Neural cell (in vitro differentiated cells): Measurements from ENCODE around the gene TMEFF2. TPM values are rescaled to one million over a fixed set of nuclear protein-coding genes. Genes with fewer than 3 reads are reported as not detected.

Source experiments
- H2AFZ ChIP-seq: fragments of 200-600, 300-800 bp; sonication (generic), shearing (Covaris generic); 2 replicates; pipeline ENCODE4 v1.6.0; 2014; ENCODE audit warnings: low read depth, mild to moderate bottlenecking, antibody characterized with exemption, low read length, moderate library complexity
- H3F3A ChIP-seq: fragments of 200-600 bp; shearing (Covaris generic); 2 replicates; pipeline ENCODE4 v1.6.1; 2016; ENCODE audit warnings: mild to moderate bottlenecking, moderate library complexity, mixed read lengths, antibody characterized with exemption, low read length; ENCODE audit not compliant: insufficient read depth, poor library complexity, severe bottlenecking
- H3K27ac ChIP-seq: fragments of 200-600, 300-800 bp; sonication (generic), shearing (Covaris generic); 2 replicates; pipeline ENCODE4 v1.5.1; 2014; ENCODE audit warnings: mild to moderate bottlenecking, low read length, moderate library complexity
- H3K27me3 ChIP-seq: fragments of 300-800, 200-600 bp; sonication (generic), shearing (Covaris generic); 2 replicates; pipeline ENCODE4 v1.6.0; 2014; ENCODE audit warnings: mild to moderate bottlenecking, low read depth, low read length, moderate library complexity; ENCODE audit not compliant: insufficient read depth
- H3K36me3 ChIP-seq: fragments of 300-800, 200-600 bp; sonication (generic), shearing (Covaris generic); 2 replicates; pipeline ENCODE4 v1.5.1; 2014; ENCODE audit warnings: mild to moderate bottlenecking, antibody characterized with exemption, low read length, moderate library complexity; ENCODE audit not compliant: insufficient read depth
- H3K4me2 ChIP-seq: fragments of 300-800, 200-600 bp; sonication (generic), shearing (Covaris generic); 2 replicates; pipeline ENCODE4 v1.6.0; 2014; ENCODE audit warnings: mild to moderate bottlenecking, low read length
- H3K4me3 ChIP-seq: fragments of 300-800, 200-600 bp; sonication (generic), shearing (Covaris generic); 2 replicates; pipeline ENCODE4 v1.5.1; 2014; ENCODE audit warnings: mild to moderate bottlenecking, low read length, moderate library complexity
- H3K79me2 ChIP-seq: fragments of 200-600 bp; shearing (Covaris generic); replicated peaks from 2 replicates; pipeline ENCODE4 v1.6.0; 2014; ENCODE audit warnings: mild to moderate bottlenecking, low read length, moderate library complexity; ENCODE audit not compliant: insufficient read depth
- H3K9ac ChIP-seq: fragments of 300-800, 200-600 bp; sonication (generic), shearing (Covaris generic); 2 replicates; pipeline ENCODE4 v1.6.1; 2016; ENCODE audit warnings: mild to moderate bottlenecking, low read length, mixed read lengths
- H3K9me2 ChIP-seq: fragments of 200-600 bp; shearing (Covaris generic); 2 replicates; pipeline ENCODE4 v1.6.1; 2016; ENCODE audit warnings: mild to moderate bottlenecking, low read length, mixed read lengths; ENCODE audit not compliant: insufficient read depth
- H3K9me3 ChIP-seq: fragments of 200-600, 300-800 bp; sonication (generic), shearing (Covaris generic); 2 replicates; pipeline ENCODE4 v1.6.1; 2016; ENCODE audit warnings: mild to moderate bottlenecking, mixed run types, low read length, moderate library complexity, mixed read lengths
- H4K20me1 ChIP-seq: fragments of 200-600 bp; shearing (Covaris generic); 2 replicates; pipeline ENCODE4 v1.6.1; 2016; ENCODE audit warnings: mild to moderate bottlenecking, mixed run types; ENCODE audit not compliant: insufficient read depth
- EP300 ChIP-seq: fragments of 450-650 bp; conservative IDR thresholded peaks from 2 replicates; pipeline ENCODE4 v1.6.1; 2014; ENCODE audit warnings: antibody characterized with exemption, mild to moderate bottlenecking, moderate library complexity; ENCODE audit not compliant: poor library complexity, severe bottlenecking
- EZH2 ChIP-seq: fragments of 200-600, 300-800 bp; shearing (Covaris generic), sonication (generic); IDR thresholded peaks from 2 replicates; pipeline ENCODE4 v1.6.1; 2014; ENCODE audit warnings: antibody characterized with exemption, low read length, borderline replicate concordance, mild to moderate bottlenecking; ENCODE audit not compliant: insufficient read depth, poor library complexity, severe bottlenecking
- MXI1 ChIP-seq: fragments of 450-650 bp; conservative IDR thresholded peaks from 2 replicates; pipeline ENCODE4 v1.6.1; 2014; ENCODE audit warnings: antibody characterized with exemption, mild to moderate bottlenecking; ENCODE audit not compliant: poor library complexity, severe bottlenecking
- POLR2AphosphoS5 ChIP-seq: IDR thresholded peaks from 2 replicates; pipeline ENCODE4 v1.6.1; 2012
- RAD21 ChIP-seq: fragments of 450-650 bp; conservative IDR thresholded peaks from 2 replicates; pipeline ENCODE4 v1.6.1; 2014; ENCODE audit warnings: antibody characterized with exemption, mild to moderate bottlenecking, moderate library complexity
- SMC3 ChIP-seq: fragments of 450-650 bp; conservative IDR thresholded peaks from 2 replicates; pipeline ENCODE4 v1.6.1; 2014; ENCODE audit warnings: antibody characterized with exemption, mild to moderate bottlenecking, moderate library complexity; ENCODE audit not compliant: poor library complexity
- TAF1 ChIP-seq: IDR thresholded peaks from 2 replicates; pipeline ENCODE4 v1.6.1; 2012; ENCODE audit warnings: low read depth
- polyA plus RNA-seq: library from polyadenylated mRNA; depleted of rRNA; stranded (reverse); fragments of >200 nt; gene quantifications from 2 replicates; pipeline ENCODE4 v1.2.3, GENCODE V29; 2014
- TF ChIP-seq, protein P1 (sequence below): IDR thresholded peaks from 2 replicates; pipeline ENCODE4 v1.6.1; 2012; ENCODE audit warnings: borderline replicate concordance
- TF ChIP-seq, protein P2 (sequence below): fragments of 450-650 bp; IDR thresholded peaks from 2 replicates; pipeline ENCODE4 v1.5.1; 2014; ENCODE audit warnings: antibody characterized with exemption, mild to moderate bottlenecking, moderate library complexity; ENCODE audit not compliant: poor library complexity, severe bottlenecking

TMEFF2 gene
- polyA plus RNA-seq, 1 donor from 2014 or later, result 24.6 TPM

DNA sequence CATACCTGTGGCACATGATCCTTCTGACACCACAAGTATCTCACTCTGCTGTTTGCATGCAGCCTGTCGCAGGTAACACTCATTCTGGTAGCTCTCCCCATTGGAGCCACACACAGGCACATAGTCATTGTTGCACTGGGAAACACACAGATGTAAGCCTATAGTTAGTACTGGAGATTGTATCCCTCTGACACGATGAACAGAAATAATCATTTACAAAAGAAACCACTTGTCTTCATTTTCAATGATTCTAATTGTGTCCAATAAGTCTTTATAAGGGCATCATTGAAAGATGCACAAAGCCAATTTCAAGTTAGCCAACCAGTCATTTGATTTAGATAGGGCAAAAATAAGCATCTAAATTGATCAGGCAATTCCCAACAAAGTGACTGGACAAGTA, 10.4 kb downstream of the TMEFF2 start:
- H2AFZ ChIP-seq, result no peak overlapping the region
- no peak overlapping the region for H3K4me3 ChIP-seq
- no peaks in the 10 kb centered on the region for H3K79me2 ChIP-seq
- H3K9ac ChIP-seq, result no peak overlapping the region
- no peaks in the 10 kb centered on the region for H3K9me2 ChIP-seq
- H3F3A ChIP-seq, result no peaks in the 10 kb centered on the region
- TF ChIP-seq RAD21, result no peak
- TF ChIP-seq, protein P1, sequence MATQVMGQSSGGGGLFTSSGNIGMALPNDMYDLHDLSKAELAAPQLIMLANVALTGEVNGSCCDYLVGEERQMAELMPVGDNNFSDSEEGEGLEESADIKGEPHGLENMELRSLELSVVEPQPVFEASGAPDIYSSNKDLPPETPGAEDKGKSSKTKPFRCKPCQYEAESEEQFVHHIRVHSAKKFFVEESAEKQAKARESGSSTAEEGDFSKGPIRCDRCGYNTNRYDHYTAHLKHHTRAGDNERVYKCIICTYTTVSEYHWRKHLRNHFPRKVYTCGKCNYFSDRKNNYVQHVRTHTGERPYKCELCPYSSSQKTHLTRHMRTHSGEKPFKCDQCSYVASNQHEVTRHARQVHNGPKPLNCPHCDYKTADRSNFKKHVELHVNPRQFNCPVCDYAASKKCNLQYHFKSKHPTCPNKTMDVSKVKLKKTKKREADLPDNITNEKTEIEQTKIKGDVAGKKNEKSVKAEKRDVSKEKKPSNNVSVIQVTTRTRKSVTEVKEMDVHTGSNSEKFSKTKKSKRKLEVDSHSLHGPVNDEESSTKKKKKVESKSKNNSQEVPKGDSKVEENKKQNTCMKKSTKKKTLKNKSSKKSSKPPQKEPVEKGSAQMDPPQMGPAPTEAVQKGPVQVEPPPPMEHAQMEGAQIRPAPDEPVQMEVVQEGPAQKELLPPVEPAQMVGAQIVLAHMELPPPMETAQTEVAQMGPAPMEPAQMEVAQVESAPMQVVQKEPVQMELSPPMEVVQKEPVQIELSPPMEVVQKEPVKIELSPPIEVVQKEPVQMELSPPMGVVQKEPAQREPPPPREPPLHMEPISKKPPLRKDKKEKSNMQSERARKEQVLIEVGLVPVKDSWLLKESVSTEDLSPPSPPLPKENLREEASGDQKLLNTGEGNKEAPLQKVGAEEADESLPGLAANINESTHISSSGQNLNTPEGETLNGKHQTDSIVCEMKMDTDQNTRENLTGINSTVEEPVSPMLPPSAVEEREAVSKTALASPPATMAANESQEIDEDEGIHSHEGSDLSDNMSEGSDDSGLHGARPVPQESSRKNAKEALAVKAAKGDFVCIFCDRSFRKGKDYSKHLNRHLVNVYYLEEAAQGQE, result no peak
- TF ChIP-seq EP300, result no peak
- no peak for TF ChIP-seq MXI1
- TF ChIP-seq POLR2AphosphoS5, result no peak
- no peak for TF ChIP-seq SMC3
- no peak for TF ChIP-seq TAF1
- TF ChIP-seq, protein P2, sequence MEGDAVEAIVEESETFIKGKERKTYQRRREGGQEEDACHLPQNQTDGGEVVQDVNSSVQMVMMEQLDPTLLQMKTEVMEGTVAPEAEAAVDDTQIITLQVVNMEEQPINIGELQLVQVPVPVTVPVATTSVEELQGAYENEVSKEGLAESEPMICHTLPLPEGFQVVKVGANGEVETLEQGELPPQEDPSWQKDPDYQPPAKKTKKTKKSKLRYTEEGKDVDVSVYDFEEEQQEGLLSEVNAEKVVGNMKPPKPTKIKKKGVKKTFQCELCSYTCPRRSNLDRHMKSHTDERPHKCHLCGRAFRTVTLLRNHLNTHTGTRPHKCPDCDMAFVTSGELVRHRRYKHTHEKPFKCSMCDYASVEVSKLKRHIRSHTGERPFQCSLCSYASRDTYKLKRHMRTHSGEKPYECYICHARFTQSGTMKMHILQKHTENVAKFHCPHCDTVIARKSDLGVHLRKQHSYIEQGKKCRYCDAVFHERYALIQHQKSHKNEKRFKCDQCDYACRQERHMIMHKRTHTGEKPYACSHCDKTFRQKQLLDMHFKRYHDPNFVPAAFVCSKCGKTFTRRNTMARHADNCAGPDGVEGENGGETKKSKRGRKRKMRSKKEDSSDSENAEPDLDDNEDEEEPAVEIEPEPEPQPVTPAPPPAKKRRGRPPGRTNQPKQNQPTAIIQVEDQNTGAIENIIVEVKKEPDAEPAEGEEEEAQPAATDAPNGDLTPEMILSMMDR, result no peak
- TF ChIP-seq EZH2, result no peak
- H3K27ac ChIP-seq, result no peak overlapping the region
- H3K9me3 ChIP-seq, result no peaks in the 10 kb centered on the region
- H3K36me3 ChIP-seq, result no peaks in the 10 kb centered on the region
- H3K4me2 ChIP-seq, result no peak overlapping the region
- no peaks in the 10 kb centered on the region for H4K20me1 ChIP-seq
- no peaks in the 10 kb centered on the region for H3K27me3 ChIP-seq

DNA sequence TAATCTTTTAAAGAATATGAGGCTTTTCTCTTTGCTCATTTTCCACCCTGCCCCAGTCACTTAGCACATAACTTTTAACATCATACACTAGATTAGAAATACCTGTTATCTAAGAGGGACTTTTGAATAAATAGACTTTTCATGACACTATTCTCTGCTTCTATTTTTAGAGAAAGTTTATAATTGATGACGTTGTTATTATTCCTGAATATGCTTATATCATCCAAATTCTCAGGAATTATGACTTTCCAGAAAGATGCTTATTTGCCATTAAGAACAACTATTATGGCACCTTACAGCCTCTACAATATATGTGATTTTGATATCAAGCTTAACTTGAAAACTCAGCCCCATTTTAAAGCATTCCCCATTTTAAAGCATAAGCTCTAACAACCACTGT, 11.4 kb downstream of the TMEFF2 start:
- H3K9ac ChIP-seq, result no peak overlapping the region
- TF ChIP-seq, protein P1, result no peak
- no peak for TF ChIP-seq TAF1
- TF ChIP-seq MXI1, result no peak
- TF ChIP-seq RAD21, result no peak
- no peak for TF ChIP-seq EZH2
- no peak for TF ChIP-seq SMC3
- TF ChIP-seq, protein P2, result no peak
- no peak for TF ChIP-seq EP300
- no peak for TF ChIP-seq POLR2AphosphoS5
- H3K9me3 ChIP-seq, result no peaks in the 10 kb centered on the region
- H2AFZ ChIP-seq, result no peak overlapping the region
- no peaks in the 10 kb centered on the region for H3K27me3 ChIP-seq
- no peaks in the 10 kb centered on the region for H3F3A ChIP-seq
- no peaks in the 10 kb centered on the region for H3K79me2 ChIP-seq
- no peaks in the 10 kb centered on the region for H3K36me3 ChIP-seq
- H3K27ac ChIP-seq, result no peak overlapping the region
- no peak overlapping the region for H3K4me3 ChIP-seq
- H3K9me2 ChIP-seq, result no peaks in the 10 kb centered on the region
- no peak overlapping the region for H3K4me2 ChIP-seq
- no peaks in the 10 kb centered on the region for H4K20me1 ChIP-seq
